SU-DHL-6 (cell line): ENCODE data around the gene RPS6KB2.

Experiments
- H2AFZ ChIP-seq: fragments of 200-600 bp; sonication (generic); 2 replicates; pipeline ENCODE4 v1.6.1; 2014; ENCODE audit warnings: low read depth, mild to moderate bottlenecking, moderate library complexity, mixed read lengths, antibody characterized with exemption, low read length; ENCODE audit not compliant: severe bottlenecking
- H3F3A ChIP-seq: fragments of 200-600 bp; shearing (Covaris generic); 2 replicates; pipeline ENCODE4 v1.6.0; 2016; ENCODE audit warnings: antibody characterized with exemption, mild to moderate bottlenecking; ENCODE audit not compliant: insufficient read depth
- H3K27ac ChIP-seq: fragments of 200-600 bp; sonication (generic); 2 replicates; pipeline ENCODE4 v1.5.1; 2016; ENCODE audit warnings: low read depth, mild to moderate bottlenecking, low read length, moderate library complexity, mixed read lengths
- H3K27me3 ChIP-seq: fragments of 200-600 bp; sonication (generic), shearing (Covaris generic); 2 replicates; pipeline ENCODE4 v1.6.0; 2014; ENCODE audit warnings: mild to moderate bottlenecking, low read length
- H3K36me3 ChIP-seq: fragments of 200-600 bp; sonication (generic); 2 replicates; pipeline ENCODE4 v1.6.1; 2014; ENCODE audit warnings: mild to moderate bottlenecking, low read length, mixed read lengths
- H3K4me2 ChIP-seq: fragments of 300-600, 200-600 bp; shearing (Covaris generic), sonication (generic); 2 replicates; pipeline ENCODE4 v1.6.0; 2014; ENCODE audit warnings: low read length, low read depth, mild to moderate bottlenecking; ENCODE audit not compliant: poor library complexity, severe bottlenecking
- H3K4me3 ChIP-seq: fragments of 200-600 bp; sonication (generic); 2 replicates; pipeline ENCODE4 v1.5.1; 2014; ENCODE audit warnings: antibody characterized with exemption, low read length, mild to moderate bottlenecking, mixed read lengths; ENCODE audit not compliant: insufficient read depth, poor library complexity, severe bottlenecking
- H3K79me2 ChIP-seq: fragments of 200-600 bp; sonication (generic); 2 replicates; pipeline ENCODE4 v1.6.1; 2014; ENCODE audit warnings: mild to moderate bottlenecking, low read length, moderate library complexity; ENCODE audit not compliant: insufficient read depth
- H3K9ac ChIP-seq: fragments of 200-600 bp; sonication (generic); 2 replicates; pipeline ENCODE4 v1.7.0; 2014; ENCODE audit warnings: mild to moderate bottlenecking, low read length
- H3K9me2 ChIP-seq: fragments of 200-600 bp; sonication (generic); replicated peaks from 2 replicates; pipeline ENCODE4 v1.6.1; 2014; ENCODE audit warnings: low read length; ENCODE audit not compliant: insufficient read depth
- H3K9me3 ChIP-seq: fragments of 200-600 bp; sonication (generic); 2 replicates; pipeline ENCODE4 v1.6.1; 2014; ENCODE audit warnings: low read length, mixed read lengths; ENCODE audit not compliant: insufficient read depth
- H4K20me1 ChIP-seq: fragments of 200-600 bp; sonication (generic); 2 replicates; pipeline ENCODE4 v1.6.1; 2014; ENCODE audit warnings: low read depth, mild to moderate bottlenecking, antibody characterized with exemption, low read length, moderate library complexity, mixed read lengths
- EZH2phosphoT487 ChIP-seq: fragments of 200-600 bp; sonication (generic), shearing (Covaris generic); conservative IDR thresholded peaks from 2 replicates; pipeline ENCODE4 v1.6.1; 2018; ENCODE audit warnings: mild to moderate bottlenecking, antibody characterized with exemption, low read length, moderate library complexity, mixed read lengths
- TF ChIP-seq, protein P1 (sequence below): fragments of 200-600 bp; sonication (generic); IDR thresholded peaks from one replicate; pipeline ENCODE4 v1.5.1; 2017; ENCODE audit warnings: antibody characterized with exemption, mild to moderate bottlenecking, low read length, moderate library complexity; ENCODE audit not compliant: insufficient read depth, poor library complexity, severe bottlenecking

The RPS6KB2 gene

DNA sequence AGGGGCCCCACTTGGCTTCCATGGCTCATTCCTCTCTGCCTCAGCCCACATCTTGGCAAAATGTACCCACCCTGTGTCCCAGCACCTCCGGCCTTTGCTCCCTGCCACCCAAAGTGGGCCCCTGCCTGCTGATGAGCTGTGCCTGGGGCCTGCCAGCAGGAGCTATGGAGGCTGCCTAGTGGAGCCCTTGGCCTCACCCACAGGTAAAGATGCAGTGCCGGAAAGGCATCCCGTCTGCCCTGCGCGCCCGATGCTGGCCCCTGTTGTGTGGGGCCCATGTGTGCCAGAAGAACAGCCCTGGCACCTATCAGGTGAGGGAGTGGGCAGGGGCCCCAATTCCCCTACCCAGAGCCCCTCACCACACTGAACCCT lies 23.1 kb upstream of the RPS6KB2 start:
- Histone ChIP-seq H3K9me2 (no peaks in the 10 kb centered on the region), H3K9me3 (no peaks in the 10 kb centered on the region), H3K4me2 (peak overlapping the region; percentile 83), H3K9ac (peak overlapping the region; percentile 79), H3F3A (peaks cover 55% of the 10 kb centered on the region), H3K27ac (peak overlapping the region; percentile 87), H3K79me2 (peaks cover 13% of the 10 kb centered on the region), H4K20me1 (no peaks in the 10 kb centered on the region), H3K27me3 (no peaks in the 10 kb centered on the region), H3K4me3 (peak overlapping the region; percentile 63), H2AFZ (no peak overlapping the region), H3K36me3 (no peaks in the 10 kb centered on the region)
- no peak for TF ChIP-seq EZH2phosphoT487
- TF ChIP-seq, protein P1, sequence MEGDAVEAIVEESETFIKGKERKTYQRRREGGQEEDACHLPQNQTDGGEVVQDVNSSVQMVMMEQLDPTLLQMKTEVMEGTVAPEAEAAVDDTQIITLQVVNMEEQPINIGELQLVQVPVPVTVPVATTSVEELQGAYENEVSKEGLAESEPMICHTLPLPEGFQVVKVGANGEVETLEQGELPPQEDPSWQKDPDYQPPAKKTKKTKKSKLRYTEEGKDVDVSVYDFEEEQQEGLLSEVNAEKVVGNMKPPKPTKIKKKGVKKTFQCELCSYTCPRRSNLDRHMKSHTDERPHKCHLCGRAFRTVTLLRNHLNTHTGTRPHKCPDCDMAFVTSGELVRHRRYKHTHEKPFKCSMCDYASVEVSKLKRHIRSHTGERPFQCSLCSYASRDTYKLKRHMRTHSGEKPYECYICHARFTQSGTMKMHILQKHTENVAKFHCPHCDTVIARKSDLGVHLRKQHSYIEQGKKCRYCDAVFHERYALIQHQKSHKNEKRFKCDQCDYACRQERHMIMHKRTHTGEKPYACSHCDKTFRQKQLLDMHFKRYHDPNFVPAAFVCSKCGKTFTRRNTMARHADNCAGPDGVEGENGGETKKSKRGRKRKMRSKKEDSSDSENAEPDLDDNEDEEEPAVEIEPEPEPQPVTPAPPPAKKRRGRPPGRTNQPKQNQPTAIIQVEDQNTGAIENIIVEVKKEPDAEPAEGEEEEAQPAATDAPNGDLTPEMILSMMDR, result no peak

DNA sequence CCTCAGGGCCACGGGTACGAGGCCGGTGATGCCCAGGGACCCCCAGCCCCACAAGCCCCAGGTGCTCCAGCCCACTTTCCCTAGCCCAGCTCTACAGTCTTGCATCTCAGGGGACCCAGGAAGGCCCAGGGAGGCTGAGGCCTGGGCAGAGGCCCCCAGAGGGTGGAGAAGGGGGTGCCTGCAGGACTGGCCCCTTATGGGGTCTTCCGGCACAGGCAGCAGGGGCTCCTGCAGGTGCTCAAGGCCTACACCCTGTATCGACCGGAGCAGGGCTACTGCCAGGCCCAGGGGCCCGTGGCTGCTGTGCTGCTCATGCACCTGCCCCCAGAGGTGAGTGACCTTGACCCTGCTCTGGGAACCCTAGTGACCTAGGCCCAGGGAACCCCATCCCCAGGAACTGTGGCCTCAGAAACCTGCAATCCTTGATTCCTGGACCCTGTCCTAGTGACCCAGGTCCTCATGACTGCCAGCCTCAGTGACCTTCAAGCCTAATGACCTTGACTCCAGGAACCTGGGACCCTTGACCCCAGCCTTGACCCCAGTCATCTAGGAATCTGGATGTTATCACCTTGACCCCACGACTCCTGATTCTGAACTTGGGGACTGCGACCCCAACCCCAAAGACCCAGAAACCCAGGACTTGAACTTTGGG lies 22.5 kb upstream of the RPS6KB2 start:
- H4K20me1 ChIP-seq, result no peaks in the 10 kb centered on the region
- H3K27ac ChIP-seq, result peak overlapping the region; percentile 87
- no peaks in the 10 kb centered on the region for H3K36me3 ChIP-seq
- H3K4me2 ChIP-seq, result peak overlapping the region; percentile 83
- peak overlapping the region; percentile 79; the same call in 1 of the 2 replicates for H3K9ac ChIP-seq
- H3K27me3 ChIP-seq, result no peaks in the 10 kb centered on the region
- H3K9me3 ChIP-seq, result no peaks in the 10 kb centered on the region
- peaks cover 50% of the 10 kb centered on the region for H3F3A ChIP-seq
- peaks cover 7% of the 10 kb centered on the region for H3K79me2 ChIP-seq
- H2AFZ ChIP-seq, result no peak overlapping the region
- H3K4me3 ChIP-seq, result no peak overlapping the region
- TF ChIP-seq EZH2phosphoT487, result no peak
- TF ChIP-seq, protein P1, result no peak
- H3K9me2 ChIP-seq, result no peaks in the 10 kb centered on the region

DNA sequence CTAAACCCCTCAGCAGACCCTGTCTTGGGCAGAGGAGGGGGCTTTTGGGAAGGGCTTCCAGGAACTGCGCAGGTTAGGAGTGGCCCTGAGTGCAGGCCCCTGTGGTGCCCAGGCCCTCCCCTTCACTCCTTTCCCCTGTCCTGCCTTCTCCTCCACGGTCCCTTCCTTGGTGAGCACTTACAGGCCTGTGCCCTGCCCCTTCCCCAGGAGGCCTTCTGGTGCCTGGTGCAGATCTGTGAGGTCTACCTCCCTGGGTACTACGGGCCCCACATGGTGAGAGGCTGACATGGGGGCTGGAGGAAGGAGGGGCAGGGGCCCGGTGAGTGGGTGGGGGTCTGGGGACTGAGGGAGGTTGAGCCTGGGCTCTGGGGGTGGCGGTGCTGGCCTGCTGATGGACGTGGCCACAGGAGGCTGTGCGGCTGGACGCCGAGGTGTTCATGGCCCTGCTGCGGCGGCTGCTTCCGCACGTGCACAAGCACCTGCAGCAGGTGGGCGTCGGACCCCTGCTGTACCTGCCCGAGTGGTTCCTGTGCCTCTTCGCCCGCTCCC lies 21.8 kb upstream of the RPS6KB2 start:
- H2AFZ ChIP-seq, result no peak overlapping the region
- H3F3A ChIP-seq, result peaks cover 50% of the 10 kb centered on the region
- H3K36me3 ChIP-seq, result no peaks in the 10 kb centered on the region
- peak overlapping the region; percentile 88 for H3K27ac ChIP-seq
- H3K9ac ChIP-seq, result no peak overlapping the region
- H4K20me1 ChIP-seq, result no peaks in the 10 kb centered on the region
- no peaks in the 10 kb centered on the region for H3K9me3 ChIP-seq
- H3K4me2 ChIP-seq, result peak overlapping the region; percentile 83
- TF ChIP-seq EZH2phosphoT487, result no peak
- TF ChIP-seq, protein P1, result no peak
- no peaks in the 10 kb centered on the region for H3K27me3 ChIP-seq
- peaks cover under 1% of the 10 kb centered on the region for H3K79me2 ChIP-seq
- H3K4me3 ChIP-seq, result no peak overlapping the region
- no peaks in the 10 kb centered on the region for H3K9me2 ChIP-seq
